Inferior parietal cortex (tissue), 1 donor: ENCODE results near the gene NNAT.
A peak's percentile ranks its signal among the peaks of the same experiment; 100 is the strongest.
"Not testable (repeated sequence)": the region's sequence is repeated elsewhere in the genome, so short reads cannot be mapped to it uniquely, and the experiment has no call there.

ENCODE experiments used
- DNase-seq: peaks from one replicate; pipeline ENCODE4 v3.0.0-alpha.2; 2016; ENCODE audit errors: extremely low spot score

NNAT gene

DNA sequence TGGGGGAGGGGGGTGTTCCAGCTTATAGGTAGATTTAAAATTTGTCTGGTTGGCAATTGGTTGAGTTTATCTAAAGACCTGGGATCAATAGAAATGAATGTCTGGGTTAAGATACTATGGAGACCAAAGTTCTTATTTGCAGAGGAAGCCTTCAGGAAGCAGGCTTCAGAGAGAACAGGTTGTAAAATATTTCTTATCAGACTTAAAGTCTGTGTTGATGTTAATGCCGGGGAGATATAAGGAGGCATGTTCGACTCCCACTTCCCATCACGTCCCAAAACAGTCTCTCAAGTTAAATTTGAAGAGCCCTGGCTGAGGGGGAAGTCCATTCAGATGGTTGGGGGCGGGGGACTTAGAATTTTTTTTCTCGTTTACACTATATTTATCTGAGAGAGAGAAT is 19.0 kb downstream of the NNAT start:
- no peak for DNase-seq

DNA sequence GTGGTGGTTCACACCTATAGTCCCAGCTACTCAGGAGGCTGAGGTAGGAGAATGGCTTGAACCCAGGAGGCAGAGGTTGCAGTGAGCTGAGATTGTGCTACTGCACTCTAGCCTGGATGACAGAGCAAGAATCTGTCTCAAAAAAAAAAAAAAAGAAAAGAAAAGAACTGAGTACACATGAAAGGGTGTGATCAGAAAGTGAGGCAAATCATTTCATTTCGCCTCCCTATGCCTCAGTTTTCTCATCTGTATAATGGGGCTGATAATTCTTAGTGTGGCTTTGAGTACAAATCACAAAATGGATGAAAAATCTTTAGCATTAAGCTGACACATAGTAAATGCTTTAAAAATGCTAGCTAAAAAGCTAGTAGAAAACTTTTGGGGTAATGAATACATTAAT is 19.8 kb downstream of the NNAT start:
- DNase-seq, result not testable (repeated sequence)

GRCh38 chr20:37541326-37541725 is 20.3 kb downstream of the NNAT start:
- no peak for DNase-seq

GRCh38 chr20:37542281-37542680 is 21.2 kb downstream of the NNAT start:
- no peak for DNase-seq

GRCh38 chr20:37543828-37544227 is 22.8 kb downstream of the NNAT start:
- DNase-seq, result no peak

- DNase-seq, result no peak
Measured at GRCh38 chr20:37544386-37544785, 23.3 kb downstream of the NNAT start.

DNA sequence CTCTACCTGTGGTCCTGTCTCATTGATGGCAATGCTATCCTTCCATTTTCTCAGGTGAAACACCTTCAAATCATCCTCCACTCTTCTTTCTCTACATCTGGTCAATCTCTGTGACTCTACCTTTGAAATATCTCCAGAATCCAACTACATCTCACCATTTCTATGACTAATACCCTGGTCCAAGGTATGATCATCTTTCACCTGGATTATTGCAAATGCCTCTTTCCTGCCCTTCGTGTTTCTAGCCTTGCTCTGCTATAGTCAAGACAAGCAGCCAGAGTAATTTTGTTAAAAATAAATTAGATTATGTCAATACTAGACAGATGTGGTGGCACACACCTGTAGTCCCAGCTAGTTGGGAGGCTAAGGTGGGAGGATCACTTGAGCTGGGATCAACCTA is 24.5 kb downstream of the NNAT start:
- DNase-seq, result no peak

DNA sequence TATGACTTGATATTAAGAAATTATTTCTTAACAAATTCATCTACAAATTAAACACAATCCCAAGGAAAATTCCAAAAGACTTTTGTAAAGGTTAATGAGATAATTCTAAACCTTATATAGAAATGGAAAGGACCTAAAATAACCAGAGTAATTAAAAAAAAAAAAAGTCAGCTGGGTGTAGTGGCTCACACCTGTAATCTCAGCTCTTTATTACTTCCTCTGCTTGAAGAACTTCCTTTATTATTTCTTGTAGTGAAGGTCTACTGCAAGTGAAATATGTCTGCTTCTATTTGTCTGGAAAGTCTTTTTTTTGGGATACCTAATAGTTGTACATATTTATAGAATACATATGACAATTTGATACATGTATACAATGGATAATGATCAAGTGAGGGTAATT is 26.9 kb downstream of the NNAT start:
- no peak for DNase-seq

DNA sequence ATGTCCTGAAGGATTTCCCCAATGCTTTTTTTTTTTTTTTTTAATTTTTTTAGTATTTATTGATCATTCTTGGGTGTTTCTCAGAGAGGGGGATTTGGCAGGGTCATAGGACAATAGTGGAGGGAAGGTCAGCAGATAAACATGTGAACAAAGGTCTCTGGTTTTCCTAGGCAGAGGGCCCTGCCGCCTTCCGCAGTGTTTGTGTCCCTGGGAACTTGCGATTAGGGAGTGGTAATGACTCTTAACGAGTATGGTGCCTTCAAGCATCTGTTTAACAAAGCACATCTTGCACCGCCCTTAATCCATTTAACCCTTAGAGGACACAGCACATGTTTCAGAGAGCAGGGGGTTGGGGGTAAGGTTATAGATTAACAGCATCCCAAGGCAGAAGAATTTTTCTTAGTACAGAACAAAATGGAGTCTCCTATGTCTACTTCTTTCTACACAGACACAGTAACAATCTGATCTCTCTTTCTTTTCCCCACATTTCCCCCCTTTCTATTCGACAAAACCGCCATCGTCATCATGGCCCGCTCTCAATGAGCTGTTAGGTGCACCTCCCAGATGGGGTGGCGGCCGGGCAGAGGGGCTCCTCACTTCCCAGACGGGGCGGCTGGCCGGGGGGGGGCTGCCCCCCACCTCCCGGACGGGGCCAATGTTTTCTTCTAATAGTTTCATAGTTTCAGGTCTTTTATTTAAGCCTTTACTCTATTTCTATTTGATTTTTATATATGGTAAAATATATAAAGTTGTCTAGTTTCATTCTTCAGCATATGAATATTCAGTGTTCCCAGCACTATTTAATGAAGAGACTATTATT is 29.3 kb downstream of the NNAT start:
- DNase-seq, result not testable (repeated sequence)

DNA sequence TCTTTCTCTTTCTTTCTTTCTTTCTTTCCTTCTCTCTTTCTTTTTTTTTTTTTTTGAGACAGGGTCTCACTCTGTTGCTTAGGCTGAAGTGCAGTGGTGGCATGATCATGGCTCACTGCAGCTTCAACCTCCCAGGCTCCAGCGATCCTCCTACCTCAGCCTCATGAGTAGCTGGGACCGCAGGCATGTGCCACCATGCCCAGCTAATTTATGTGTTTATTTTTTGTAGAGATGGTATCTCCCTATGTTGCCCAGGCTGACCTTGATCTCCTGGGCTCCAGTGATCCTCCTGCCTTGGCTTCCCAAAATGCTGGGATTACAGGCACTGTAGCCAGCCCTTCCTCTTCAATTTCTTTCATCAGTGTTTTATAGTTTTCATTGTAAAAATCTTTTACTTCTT is 30.6 kb downstream of the NNAT start:
- DNase-seq, result not testable (repeated sequence)

DNA sequence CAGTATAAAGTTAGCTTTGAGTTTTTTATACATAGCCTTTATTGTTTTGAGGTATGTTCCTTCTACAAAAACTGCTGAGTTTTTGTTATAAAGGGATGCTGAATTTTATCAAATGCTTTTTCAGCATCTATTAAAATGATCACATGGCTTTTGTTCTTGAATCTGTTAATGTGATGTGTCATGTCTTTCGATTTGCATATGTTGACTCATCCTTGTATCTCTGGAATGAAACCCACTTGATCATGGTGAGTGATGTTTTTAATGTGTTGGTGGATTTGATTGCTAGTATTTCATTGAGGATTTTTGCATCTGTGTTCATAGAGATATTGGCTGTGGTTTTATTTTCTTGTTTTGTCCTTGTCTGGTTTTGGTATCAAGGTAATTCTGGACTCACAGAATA is 31.4 kb downstream of the NNAT start:
- DNase-seq, result no peak

- not testable (repeated sequence) for DNase-seq
Measured at GRCh38 chr20:37554721-37555298, 33.8 kb downstream of the NNAT start.

GRCh38 chr20:37556538-37556937 is 35.5 kb downstream of the NNAT start:
- DNase-seq, result no peak

- no peak for DNase-seq
Measured at GRCh38 chr20:37558306-37558705, 37.3 kb downstream of the NNAT start.

DNA sequence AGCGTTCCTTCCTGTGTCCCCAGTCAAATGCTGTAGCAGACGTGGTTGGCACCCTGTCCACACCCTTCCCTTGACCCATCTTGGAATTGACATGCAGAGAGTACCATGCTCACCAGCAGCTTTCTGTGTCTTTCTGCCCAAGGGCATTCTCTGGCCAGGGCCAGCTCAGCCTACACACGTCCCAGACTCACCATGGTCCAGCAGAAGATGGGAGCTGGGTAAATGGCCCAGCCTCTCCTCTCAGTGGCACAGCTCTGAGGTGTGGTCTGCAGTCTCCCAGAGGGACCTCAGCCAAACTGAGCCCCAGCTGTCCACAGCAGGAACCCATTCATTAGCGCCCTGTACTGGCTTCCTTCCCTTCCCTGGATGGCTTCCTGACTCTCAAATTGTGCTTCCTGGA is 37.7 kb downstream of the NNAT start:
- DNase-seq, result no peak

DNA sequence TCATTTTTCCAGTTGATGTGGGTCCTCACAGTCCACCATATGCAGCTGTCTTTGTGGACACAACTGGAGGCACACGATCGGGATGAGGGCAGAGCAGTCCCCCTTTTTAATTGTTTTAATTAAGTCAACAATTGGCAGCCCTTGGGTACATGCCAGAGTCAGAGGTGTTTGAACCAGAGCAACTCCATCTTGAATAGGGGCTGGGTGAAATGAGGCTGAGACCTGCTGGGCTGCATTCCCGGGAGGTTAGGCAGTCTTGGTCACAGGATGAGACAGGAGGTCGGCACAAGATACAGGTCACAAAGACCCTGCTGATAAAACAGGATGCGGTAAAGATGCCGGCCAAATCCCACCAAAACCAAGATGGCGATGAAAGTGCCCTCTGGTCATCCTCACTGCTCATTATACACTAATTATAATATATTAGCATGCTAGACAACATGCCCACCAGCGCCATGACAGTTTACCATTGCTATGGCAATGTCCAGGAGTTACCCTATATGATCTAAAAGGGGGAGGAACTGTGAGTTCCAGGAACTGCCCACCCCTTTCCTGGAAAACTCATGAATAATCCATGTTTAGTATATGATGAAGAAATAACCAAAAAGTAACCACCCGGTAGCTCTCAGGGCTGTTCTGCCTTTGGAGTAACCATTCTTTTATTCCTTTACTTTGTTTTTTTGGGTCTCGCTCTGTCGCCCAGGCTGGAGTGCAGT is 38.4 kb downstream of the NNAT start:
- no peak for DNase-seq

DNA sequence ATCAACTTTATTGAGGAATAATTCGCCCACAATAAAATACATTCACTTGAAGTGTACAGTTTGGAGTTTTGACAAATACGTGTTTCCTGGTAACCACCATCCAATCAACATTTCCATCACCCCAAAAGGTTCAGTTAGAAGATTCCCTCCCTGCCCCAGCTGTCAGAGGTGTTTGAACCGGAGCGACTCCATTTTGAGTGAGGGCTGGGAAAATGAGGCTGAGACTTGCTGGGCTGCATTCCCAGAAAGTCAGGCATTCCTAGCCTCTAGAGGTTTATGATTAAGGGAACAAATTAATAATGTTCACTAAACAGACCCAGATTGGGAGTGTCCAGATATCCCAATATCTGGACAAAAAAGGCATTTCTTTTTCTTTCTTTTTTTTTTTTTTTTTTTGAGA is 39.6 kb downstream of the NNAT start:
- DNase-seq, result no peak

- DNase-seq, result no peak
Measured at GRCh38 chr20:37562695-37563480, 41.8 kb downstream of the NNAT start.

GRCh38 chr20:37564016-37564387 is 43.0 kb downstream of the NNAT start:
- no peak for DNase-seq

GRCh38 chr20:37564388-37565133 is 43.5 kb downstream of the NNAT start:
- peak; percentile 60 for DNase-seq

DNA sequence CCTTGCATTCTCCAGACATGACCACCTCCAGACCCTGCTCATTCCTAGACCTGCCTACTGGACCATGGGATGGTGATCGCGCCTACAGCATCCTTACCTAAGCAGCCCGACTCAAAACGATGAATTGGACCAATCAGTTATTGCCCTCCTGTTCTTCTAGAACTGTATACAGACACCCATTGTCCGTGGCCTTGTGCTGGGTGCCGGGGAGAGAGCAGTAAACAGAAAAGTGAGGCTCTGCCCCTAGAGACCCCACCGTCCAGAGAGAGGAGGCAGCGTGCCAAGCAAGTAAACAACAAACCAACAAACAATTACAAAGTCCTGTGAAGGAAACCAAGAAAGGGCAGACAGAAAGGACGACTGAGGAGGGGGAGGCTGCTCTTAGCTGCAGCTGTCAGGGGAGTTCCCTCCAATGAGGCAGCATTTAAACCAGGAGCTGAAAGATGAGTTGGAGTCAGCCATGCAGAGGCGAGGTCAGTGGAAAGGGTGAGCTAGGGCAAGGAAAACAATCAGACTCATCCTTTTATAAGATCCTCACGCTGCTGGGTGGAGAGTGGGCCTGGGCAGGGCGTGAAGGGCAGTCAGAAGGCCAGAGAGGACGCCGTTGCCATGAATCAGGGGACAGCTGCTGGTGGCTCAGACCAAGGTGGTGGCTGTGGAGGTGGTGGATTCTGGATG is 44.2 kb downstream of the NNAT start:
- no peak for DNase-seq
